Measurements from ENCODE around the gene XRN1.
"Not testable (repeated sequence)": the region's sequence is repeated elsewhere in the genome, so short reads cannot be mapped to it uniquely, and the experiment has no call there.

Gene XRN1

GRCh38 chr3:142319094-142319493, 128.7 kb downstream of the XRN1 start:
- DNase-seq: no peak

DNA sequence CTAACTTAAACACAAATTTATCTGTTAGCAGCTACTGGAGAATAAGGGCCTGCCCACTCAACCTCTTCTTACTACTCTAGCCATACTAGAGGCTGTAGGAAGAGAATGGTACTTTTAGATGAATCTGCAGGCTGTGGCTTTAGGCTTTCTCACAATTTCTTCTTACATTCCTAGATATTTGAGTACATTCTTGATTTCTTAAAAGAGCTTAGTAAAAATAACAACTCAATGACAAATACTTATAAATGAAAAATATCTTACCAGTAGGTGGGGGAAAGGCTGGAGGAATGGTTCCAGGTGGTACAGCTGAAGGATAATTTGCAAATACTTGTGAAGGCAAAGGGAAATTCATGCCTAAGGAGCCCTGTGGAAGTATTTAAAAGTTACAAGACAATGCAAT, 129.5 kb downstream of the XRN1 start:
- DNase-seq: no peak

DNA sequence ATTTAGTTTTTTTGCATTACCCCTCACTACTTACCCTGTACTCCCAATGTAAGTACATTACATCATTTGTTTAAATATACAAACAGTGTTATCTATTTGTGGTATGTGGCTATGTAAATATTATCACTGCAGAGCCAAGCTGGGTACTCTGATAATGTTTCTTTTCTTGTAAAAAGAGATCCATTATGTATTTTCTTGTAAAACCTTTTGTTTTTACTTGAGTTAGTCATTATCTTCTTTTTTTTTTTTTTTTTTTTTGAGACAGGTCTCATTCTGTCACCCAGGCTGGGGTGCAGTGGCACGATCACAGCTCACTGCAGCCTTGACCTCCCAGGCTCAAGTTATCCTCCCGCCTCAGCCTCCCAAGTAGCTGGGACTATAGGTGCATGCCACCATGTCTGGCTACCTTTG, 131.9 kb downstream of the XRN1 start:
- not testable (repeated sequence) for DNase-seq

GRCh38 chr3:142315083-142315482, 132.8 kb downstream of the XRN1 start:
- DNase-seq: no peak

DNA sequence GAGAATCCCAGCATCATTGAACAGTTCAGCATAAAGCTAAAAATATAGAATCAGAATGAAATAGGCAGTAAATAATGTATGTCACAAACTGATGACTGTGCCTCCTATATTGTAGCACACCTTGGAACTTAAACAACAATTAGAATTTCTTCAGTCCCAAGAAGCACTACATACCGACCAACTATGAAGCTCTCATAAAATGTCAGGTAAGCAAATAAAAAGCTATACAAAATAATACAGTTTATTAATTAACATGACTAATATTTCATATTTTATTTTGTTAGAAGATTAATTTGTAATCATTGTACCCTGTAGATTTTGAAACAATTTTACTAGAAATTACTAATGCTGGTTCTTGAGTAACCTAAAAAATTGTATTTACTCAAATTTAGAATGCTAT, 137.4 kb downstream of the XRN1 start:
- DNase-seq: no peak

GRCh38 chr3:142302847-142303246, 145.0 kb downstream of the XRN1 start:
- not testable (repeated sequence) for DNase-seq

DNA sequence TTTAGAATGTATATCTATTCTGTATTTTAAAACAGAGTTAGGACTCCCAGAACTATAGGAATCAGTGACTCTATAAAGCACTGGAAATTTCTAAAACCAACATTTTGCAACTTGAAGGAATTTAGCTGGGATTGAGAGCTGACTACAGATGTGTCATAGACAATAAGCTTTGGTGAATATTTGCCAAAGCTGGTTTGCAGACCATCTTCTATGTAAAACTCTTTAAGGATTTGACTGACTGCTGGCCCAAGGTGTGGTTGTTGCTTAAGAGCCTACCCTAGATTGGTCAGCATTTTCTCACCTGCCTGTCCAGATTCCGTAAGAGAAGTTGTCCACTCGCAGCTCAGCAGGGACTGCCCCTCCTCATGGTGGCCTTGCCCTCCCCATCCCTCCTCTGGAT, 149.2 kb downstream of the XRN1 start:
- DNase-seq: no peak

DNA sequence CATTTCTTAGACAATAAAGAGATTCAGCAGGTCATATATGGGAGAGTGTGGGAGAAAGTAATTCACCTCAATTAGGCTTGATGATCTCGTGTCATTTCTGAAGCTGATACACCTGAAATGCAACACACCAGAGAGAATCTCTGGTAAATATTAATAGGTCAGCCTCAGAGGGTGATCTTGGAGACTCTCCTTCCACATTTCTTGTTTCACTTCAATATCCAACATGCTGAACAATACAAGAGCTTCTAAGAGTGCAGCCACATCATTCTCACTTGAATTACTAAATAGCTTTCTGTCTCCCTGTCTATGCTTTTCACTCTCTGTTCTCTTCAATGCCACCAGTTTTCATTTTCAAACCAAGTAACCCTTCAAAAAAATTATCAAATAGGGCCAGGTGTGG, 151.3 kb downstream of the XRN1 start:
- DNase-seq: no peak

- DNase-seq: no peak
Measured at GRCh38 chr3:142287866-142288638, 159.8 kb downstream of the XRN1 start.

DNA sequence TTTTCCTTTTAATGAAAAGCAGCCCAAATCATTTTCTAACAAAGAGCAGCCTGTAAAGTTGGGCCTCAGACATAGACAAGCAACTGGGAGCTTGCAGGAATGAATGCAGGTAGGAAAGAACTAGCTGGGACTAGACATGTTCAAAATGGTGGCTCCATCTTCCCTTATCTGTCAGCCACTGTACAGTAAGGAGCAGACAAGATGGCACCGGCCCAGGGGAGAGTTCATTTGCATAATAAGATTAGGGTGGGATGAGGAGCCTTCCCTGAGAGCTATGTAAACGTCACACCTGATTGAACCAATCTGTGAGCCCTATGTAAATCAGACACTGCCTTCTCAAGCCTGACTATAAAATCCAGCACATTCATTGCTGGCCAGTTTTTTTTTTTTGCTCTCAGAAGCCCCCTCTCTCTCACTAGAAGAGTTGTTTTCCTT, 162.7 kb downstream of the XRN1 start:
- no peak for DNase-seq

DNA sequence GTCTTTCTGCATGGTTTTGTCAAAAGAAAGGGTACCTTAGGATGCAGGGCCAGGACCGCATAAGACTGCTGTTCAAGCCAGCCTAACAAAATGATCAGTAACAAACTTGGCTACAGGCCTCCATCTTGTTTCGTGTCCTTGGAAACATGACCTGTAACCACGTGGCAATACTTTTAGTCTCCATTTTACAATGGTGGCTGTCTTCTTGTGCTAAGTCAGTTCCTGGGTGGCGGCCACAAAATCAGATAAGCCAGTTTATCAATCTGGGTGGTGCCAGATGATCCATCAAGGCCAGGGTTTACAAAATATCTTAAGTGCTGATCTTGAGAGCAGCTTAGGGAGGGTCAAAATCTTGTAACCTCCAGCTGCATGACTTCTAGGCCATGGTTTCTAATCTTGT, 165.3 kb downstream of the XRN1 start:
- no peak for DNase-seq

DNA sequence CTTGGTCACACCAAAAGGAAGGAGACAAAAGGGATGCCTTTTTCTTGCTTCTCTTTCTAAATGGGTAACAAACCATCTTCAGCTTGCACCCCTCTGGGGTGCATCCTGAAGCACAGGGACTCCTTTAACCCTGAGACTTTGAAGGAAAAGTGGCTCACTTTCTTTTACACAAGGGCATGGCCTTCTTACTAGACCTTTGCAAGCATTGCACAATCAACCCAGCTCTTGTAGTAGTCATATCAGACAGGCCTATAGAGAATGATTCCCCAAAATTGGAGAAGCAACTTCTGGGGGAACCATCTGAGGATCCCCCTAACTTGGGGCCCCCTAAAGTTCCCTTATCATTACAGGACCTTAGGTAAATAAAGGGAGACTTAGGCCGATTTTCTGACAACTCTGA, 166.4 kb downstream of the XRN1 start:
- DNase-seq: no peak

DNA sequence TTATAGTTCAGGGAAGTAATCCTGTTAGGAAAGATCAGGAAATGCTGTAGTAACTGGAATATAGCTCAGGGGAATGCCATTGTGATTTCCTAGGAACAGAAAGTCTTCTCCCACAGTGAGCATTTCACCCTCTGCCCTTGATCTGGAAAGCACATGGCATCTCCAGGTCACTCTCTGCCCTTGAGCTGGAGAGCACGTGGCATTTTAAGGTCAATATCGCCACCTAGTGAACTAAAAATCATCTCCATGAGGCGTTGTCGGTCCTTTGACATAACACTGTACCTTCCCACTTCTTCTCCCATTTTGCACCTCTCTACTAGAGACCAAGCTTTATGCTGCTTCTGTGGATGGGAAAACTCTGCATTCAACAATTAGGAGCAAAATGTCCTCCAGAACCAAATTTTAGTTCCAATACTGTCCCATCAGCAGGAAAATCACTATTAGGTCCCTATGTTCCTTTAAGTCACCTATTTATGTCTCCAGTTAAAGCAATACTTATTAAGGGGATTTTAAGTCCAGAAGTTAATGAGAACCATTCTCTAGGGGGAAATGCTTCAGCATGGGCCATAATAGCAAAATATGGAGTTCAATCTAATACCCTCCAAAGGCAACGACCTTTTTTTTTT, 167.8 kb downstream of the XRN1 start:
- peak; percentile 2 for DNase-seq

GRCh38 chr3:142278451-142278850, 169.4 kb downstream of the XRN1 start:
- DNase-seq: no peak

DNA sequence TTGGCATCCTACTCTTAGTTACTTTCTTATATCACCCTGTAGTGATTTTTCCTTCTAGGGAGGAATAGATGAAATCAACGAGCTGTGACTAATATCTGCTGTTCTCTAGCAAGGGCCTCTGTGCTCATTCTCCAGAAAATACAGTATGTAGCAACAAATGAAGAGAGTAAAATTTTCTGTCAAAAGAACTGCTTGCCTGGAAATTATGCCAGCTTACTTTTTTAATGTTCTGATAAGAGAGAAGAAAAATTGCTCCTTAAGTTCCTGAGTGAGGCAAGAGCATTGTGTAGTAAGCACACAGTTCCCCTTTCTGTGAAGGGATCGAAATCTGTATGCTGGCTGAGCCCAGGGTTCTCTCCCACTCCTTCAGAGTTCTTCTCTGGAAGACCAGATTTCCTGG, 171.1 kb downstream of the XRN1 start:
- DNase-seq: no peak

GRCh38 chr3:142275856-142276255, 172.0 kb downstream of the XRN1 start:
- no peak for DNase-seq

- no peak for DNase-seq
Measured at GRCh38 chr3:142274908-142275307, 172.9 kb downstream of the XRN1 start.

GRCh38 chr3:142273501-142273900, 174.3 kb downstream of the XRN1 start:
- DNase-seq: no peak

DNA sequence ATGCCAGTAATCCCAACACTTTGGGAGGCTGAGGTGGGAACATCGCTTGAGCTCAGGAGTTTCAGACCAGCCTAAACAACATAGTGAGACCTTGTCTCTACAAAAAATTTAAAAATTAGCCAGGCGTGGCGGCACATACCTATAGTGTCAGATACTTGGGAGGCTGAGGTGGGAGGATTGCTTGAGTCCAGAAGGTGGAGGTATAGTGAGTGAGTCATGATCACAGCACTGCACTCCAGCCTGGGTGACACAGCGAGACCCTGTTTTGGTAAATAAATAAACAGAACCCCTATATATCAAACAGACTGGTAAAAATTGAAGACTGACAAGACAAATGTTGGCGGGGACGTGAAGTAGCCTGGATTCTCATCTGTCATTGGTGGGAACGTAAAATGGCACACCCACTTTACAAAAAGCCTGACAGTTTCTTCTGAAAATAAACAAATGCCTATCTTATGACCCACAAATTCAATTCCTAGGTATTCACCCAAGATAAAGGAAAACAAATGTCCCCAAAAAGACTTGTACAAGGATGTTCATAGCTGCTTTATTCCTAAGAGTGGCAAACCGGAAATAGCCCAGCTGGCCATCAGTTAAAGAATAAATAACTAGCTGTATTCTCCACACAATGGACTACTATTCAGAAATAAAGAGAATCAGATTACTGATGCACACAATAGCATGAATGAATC, 175.5 kb downstream of the XRN1 start:
- DNase-seq: no peak

DNA sequence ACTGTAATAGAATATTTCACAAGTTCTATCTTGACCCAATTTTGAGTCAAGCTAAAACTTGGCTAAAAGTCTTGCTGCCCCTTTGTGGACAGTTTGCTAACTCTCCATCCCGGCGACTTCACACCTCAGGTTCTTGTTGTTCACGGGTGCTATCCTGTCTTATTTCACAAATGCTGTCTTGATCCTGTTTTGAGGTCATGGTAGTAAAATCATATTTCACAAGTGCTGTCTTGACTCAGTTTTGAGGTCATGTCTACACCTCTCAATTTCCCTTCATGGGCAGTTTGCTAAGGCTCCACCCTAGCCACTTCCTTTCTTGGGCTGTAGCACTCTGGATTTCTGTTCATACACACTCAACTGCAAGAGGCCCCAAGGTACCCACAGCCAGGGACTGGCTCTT, 177.4 kb downstream of the XRN1 start:
- no peak for DNase-seq

DNA sequence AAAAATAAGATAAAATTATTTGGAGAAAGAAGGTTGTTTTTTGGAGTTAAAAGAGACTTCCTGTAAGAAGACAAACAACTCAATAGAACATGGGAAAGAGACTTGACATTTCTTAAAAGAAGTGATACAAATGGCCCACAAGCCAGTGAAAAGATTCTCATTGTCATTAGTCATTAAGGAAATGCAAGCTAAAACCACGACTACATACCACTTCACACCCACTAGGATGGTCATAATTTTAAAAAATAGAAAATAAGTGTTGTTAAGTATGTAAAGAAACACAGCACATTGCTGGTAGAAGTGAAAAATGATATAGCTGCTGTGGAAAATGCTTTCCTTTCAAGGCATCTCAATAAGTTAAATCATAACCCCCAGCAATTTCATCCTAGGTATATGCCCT, 178.1 kb downstream of the XRN1 start:
- no peak for DNase-seq

DNA sequence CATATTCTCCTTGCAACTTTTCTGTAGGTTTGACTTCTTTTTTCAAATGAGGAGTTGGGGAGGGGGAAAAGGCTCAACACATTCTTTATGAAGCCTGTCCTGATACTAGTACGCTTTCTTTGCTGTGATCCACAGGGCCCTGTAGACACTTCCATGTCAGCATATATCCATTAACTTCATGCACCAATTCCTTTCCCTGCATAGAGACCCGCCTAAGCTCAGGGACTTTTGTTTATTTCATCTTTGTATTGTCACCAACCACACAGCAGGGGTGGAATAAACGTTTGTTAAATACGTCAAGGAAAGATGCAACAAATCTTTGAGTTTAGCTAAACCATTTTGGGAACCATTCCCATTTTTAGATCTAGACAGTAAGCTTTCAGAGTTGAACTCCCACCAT, 179.4 kb downstream of the XRN1 start:
- no peak for DNase-seq

DNA sequence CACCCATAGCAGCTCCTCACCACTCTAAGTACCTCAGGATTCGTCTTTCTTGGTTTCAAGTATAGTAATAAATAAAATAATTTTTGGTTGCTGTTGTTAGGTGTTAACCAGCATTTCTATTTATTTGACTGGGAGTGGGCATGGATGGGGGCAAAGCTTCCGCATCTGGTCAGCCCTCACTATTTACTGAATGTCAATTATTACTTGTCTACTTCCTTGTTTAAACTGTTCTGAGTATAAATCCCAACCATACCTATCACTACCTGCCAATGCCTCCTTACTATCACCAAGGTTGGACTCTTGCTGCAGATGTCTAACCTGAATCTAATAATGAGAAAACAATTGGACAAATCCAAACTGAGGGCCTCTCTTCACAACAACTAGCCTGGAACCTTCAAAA, 180.6 kb downstream of the XRN1 start:
- DNase-seq: no peak

- DNase-seq: no peak
Measured at GRCh38 chr3:142263112-142263511, 184.7 kb downstream of the XRN1 start.
